Right lobe of liver (tissue), 4 donors: Measurements from ENCODE around the gene KCNT1.

Experiments used
- POLR2A ChIP-seq: fragments of 450-650 bp; IDR thresholded peaks from one replicate; pipeline ENCODE4 v1.6.1; 2017; ENCODE audit warnings: antibody characterized with exemption, mild to moderate bottlenecking
- TF ChIP-seq, protein P1 (sequence below), 4 donors: fragments of 200-600 bp in 3 of 4; fragments of 450-650 bp in 1 of 4; IDR thresholded peaks; one replicate each; pipeline versions ENCODE4 v1.5.1 to v1.8.0; 2016 to 2022; ENCODE audit warnings: antibody characterized with exemption in 4 of 4, mild to moderate bottlenecking in 2 of 4
- donor health status: DM: no; HTN: no; CAD: no.
- donor health status: DM: no; HTN: no; CAD: no.
- donor health status: DM: no; HTN: yes; CAD: no.

GRCh38 chr9:135697226-135697625 lies 4.8 kb upstream of the KCNT1 start:
- TF ChIP-seq POLR2A: no peak
- TF ChIP-seq, protein P1, sequence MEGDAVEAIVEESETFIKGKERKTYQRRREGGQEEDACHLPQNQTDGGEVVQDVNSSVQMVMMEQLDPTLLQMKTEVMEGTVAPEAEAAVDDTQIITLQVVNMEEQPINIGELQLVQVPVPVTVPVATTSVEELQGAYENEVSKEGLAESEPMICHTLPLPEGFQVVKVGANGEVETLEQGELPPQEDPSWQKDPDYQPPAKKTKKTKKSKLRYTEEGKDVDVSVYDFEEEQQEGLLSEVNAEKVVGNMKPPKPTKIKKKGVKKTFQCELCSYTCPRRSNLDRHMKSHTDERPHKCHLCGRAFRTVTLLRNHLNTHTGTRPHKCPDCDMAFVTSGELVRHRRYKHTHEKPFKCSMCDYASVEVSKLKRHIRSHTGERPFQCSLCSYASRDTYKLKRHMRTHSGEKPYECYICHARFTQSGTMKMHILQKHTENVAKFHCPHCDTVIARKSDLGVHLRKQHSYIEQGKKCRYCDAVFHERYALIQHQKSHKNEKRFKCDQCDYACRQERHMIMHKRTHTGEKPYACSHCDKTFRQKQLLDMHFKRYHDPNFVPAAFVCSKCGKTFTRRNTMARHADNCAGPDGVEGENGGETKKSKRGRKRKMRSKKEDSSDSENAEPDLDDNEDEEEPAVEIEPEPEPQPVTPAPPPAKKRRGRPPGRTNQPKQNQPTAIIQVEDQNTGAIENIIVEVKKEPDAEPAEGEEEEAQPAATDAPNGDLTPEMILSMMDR (IDR thresholded peaks at IDR 0.05): no peak
